ENCODE measurements around the gene ZMYND10.

Gene ZMYND10

GRCh38 chr3:50345008-50345407 lies 524 bp downstream of the ZMYND10 start:
- no peak for DNase-seq (ENCODE audit: low read depth)

- no peak for DNase-seq (ENCODE audit: low read depth)
Observed at GRCh38 chr3:50342813-50343633, 2.5 kb downstream of the ZMYND10 start.

- no peak for DNase-seq (ENCODE audit: low read depth)
Observed at GRCh38 chr3:50341996-50342650, 3.4 kb downstream of the ZMYND10 start.

- no peak for DNase-seq (ENCODE audit: low read depth)
Observed at GRCh38 chr3:50341537-50341936, 4.0 kb downstream of the ZMYND10 start.

- peak; percentile 50 for DNase-seq (ENCODE audit: low read depth)
Observed at GRCh38 chr3:50340448-50341329, 4.8 kb downstream of the ZMYND10 start, which contains the start of gene RASSF1. Gene RASSF1 (minus strand): TSS chr3:50340836. CDS start chr3:50340805, 31 bp downstream.

GRCh38 chr3:50340147-50340447 lies 5.4 kb downstream of the ZMYND10 start:
- no peak for DNase-seq (ENCODE audit: low read depth)

GRCh38 chr3:50339485-50340146 lies 5.9 kb downstream of the ZMYND10 start:
- DNase-seq (ENCODE audit: low read depth), result no peak

- no peak for DNase-seq (ENCODE audit: low read depth)
Observed at GRCh38 chr3:50338965-50339364, 6.6 kb downstream of the ZMYND10 start.

- DNase-seq (ENCODE audit: low read depth), result peak; percentile 94
Observed at GRCh38 chr3:50337175-50337861, 8.2 kb downstream of the ZMYND10 start.

- DNase-seq (ENCODE audit: low read depth), result no peak
Observed at GRCh38 chr3:50336452-50337174, 8.9 kb downstream of the ZMYND10 start.

GRCh38 chr3:50334339-50335075 lies 11.0 kb downstream of the ZMYND10 start:
- no peak for DNase-seq (ENCODE audit: low read depth)

- no peak for DNase-seq (ENCODE audit: low read depth)
Observed at GRCh38 chr3:50333744-50334328, 11.7 kb downstream of the ZMYND10 start.

- DNase-seq (ENCODE audit: low read depth), result no peak
Observed at GRCh38 chr3:50331364-50331907, 14.1 kb downstream of the ZMYND10 start.

- DNase-seq (ENCODE audit: low read depth), result no peak
Observed at GRCh38 chr3:50330330-50330729, 15.2 kb downstream of the ZMYND10 start.

GRCh38 chr3:50327943-50328691 lies 17.4 kb downstream of the ZMYND10 start, which contains the start of gene TUSC2:
Gene TUSC2 (minus strand): TSS chr3:50328223. CDS start chr3:50328099, 124 bp downstream.
- peak; percentile 92 for DNase-seq (ENCODE audit: low read depth)

- no peak for DNase-seq (ENCODE audit: low read depth)
Observed at GRCh38 chr3:50327129-50327528, 18.4 kb downstream of the ZMYND10 start.

GRCh38 chr3:50326182-50326541 lies 19.4 kb downstream of the ZMYND10 start:
- no peak for DNase-seq (ENCODE audit: low read depth)

- DNase-seq (ENCODE audit: low read depth), result no peak
Observed at GRCh38 chr3:50325497-50326181, 19.9 kb downstream of the ZMYND10 start.
